PC-9 (cell line): ENCODE data around the gene DHRSX.

Source experiments
- CTCF ChIP-seq: fragments of 200-600 bp; sonication (generic); conservative IDR thresholded peaks from 2 replicates; pipeline ENCODE4 v1.6.1; 2017; ENCODE audit warnings: mixed run types, antibody characterized with exemption, mild to moderate bottlenecking, moderate library complexity
- EZH2 ChIP-seq: fragments of 200-600 bp; sonication (generic); IDR thresholded peaks from 2 replicates; pipeline ENCODE4 v1.8.0; 2017; ENCODE audit warnings: antibody characterized with exemption, low read depth

GRCh38 chrX:2507196-2507595 lies 6.4 kb upstream of the DHRSX start:
- TF ChIP-seq CTCF, result no peak
- no peak for TF ChIP-seq EZH2
